ENCODE measurements around the gene MCEMP1. TPM values are rescaled to one million over a fixed set of nuclear protein-coding genes. Genes with fewer than 3 reads are reported as not detected.

Gene MCEMP1
- total RNA-seq, 1 experiment from 2014 or later, result not detected

DNA sequence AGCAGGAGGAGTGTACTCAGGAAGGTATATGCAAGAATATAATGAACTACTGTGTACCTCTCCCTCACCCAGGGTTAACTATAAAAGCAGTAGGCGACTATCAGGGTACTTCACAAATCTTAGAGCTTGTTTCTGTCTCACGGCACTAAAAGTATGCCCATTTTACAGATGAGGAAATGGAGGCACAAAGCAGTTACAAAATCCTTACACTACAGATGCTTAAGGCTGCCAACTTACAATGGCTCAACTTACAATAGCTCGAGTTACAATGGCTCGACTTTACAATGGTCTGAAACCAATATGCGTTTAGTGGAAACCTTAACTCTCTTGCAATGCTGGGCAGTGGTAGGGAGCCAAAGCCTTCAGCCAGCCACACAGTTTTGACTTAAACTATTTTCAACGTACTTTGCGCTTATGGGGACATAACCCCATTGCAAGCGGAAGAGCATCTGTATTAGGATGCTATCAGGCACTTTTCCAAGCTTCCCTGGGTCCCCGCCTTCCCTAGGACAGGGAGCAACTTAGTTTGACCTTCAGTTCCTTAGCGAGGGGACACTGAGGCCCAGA is 20.9 kb downstream of the MCEMP1 start:
- DNase-seq (ENCODE audit: low spot score), result no peak

DNA sequence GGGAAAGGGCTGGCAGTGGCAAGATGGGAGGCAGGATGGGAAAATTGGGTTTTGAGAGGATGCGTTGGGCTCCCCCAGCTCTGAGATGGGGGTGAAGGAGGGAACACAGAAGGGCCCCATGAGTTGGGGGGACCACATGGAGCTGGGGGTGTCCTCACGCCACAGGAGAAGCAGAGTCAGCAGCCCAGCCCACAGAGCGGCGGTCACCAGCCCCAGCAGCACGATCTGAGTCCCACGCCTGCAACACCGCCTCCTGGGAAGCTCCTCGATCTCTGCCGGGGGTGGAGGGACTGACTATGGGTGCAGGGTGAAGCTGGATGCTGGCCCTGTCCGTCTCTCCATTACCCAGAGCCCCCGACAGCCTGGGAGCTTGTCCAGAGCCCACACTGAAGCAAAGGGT is 21.7 kb downstream of the MCEMP1 start:
- DNase-seq (ENCODE audit: low spot score), result no peak

DNA sequence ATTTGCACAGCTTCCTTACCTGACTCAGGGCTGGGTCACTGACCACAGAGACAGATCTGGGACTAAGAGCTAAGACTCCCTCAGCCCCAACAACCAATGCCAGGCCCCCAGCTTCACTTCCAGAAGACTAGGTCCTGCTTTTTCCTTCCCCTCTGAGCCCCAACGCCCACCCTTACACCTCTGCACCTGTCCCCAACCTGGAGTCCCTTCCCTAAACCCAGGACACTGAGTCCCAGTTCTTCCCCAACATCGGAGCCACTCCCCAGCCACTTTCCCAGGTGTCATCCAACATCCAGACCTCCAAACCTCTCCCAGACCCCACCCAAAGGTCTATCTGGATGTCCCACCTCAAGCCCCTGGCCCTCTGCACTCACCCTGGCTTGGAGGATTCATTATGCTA is 22.1 kb downstream of the MCEMP1 start:
- no peak for DNase-seq (ENCODE audit: low spot score)

- peak; percentile 20 for DNase-seq (ENCODE audit: low spot score)
Measured at GRCh38 chr19:7699417-7700401, 22.8 kb downstream of the MCEMP1 start.

DNA sequence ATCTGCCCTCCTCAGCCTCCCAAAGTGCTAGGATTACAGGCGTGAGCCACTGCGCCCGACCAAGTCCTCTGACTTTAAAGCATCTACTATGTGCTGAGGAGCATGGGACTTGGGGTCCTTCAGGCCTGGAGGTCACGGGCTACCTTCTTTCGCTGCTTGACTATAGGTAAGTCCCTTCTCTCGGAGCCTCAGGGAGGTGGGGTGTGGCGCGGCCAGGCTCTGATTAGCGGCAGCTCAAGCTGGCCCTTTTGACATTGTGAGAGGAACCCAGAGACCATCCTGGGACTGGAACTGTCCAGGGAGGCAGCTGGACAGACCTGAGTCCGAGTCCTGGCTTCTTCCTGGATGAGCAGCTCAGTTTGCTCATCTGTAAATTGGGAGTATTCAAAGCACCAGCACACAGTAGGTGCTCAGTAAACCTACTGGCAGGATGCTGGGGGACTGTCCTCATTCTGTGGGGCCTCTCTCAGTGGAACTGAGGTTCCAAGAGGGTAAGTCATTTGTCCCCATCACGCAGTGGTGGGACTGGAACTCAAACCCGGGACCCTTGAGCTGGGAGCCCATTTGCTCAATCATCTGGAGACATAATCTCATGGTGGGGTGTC is 24.3 kb downstream of the MCEMP1 start:
- DNase-seq (ENCODE audit: low spot score), result no peak

- DNase-seq (ENCODE audit: low spot score), result no peak
Measured at GRCh38 chr19:7701654-7702457, 25.0 kb downstream of the MCEMP1 start, which contains the start of gene FCER2. FCER2 (minus strand) TSS chr19:7702131; CDS start chr19:7699760, 2,371 bp downstream.

GRCh38 chr19:7703332-7703731 is 26.4 kb downstream of the MCEMP1 start:
- DNase-seq (ENCODE audit: low spot score), result no peak

- no peak for DNase-seq (ENCODE audit: low spot score)
Measured at GRCh38 chr19:7704280-7705060, 27.6 kb downstream of the MCEMP1 start.

GRCh38 chr19:7705387-7706187 is 28.7 kb downstream of the MCEMP1 start:
- no peak for DNase-seq (ENCODE audit: low spot score)

GRCh38 chr19:7706188-7706954 is 29.5 kb downstream of the MCEMP1 start:
- no peak for DNase-seq (ENCODE audit: low spot score)

DNA sequence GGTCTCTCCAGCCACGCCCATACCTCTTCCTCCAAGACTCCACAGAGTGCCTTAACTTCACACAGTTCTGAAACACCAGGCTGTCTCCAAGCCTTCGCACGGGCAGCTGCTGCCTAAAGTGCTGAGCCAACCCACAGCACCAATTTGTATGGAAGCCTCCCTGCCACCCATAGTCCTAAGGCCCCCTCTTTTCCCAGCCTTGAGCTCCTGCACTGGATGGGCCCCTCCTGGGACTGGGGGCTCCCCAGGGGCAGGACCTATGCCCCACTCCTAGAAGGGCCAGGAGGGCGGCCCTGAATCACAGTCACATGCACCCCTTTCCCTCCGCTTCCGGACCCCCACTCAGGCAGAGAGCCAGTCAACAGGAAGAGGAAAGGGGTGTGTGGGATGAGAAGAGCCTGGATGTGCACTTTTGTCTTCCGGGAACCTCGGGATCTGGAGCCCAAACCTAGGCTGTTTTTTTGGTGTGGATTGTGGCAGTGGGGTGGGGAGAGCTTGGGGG is 30.1 kb downstream of the MCEMP1 start:
- DNase-seq (ENCODE audit: low spot score), result no peak

- DNase-seq (ENCODE audit: low spot score), result no peak
Measured at GRCh38 chr19:7709932-7710460, 33.1 kb downstream of the MCEMP1 start.

GRCh38 chr19:7710616-7711015 is 33.7 kb downstream of the MCEMP1 start:
- DNase-seq (ENCODE audit: low spot score), result no peak

DNA sequence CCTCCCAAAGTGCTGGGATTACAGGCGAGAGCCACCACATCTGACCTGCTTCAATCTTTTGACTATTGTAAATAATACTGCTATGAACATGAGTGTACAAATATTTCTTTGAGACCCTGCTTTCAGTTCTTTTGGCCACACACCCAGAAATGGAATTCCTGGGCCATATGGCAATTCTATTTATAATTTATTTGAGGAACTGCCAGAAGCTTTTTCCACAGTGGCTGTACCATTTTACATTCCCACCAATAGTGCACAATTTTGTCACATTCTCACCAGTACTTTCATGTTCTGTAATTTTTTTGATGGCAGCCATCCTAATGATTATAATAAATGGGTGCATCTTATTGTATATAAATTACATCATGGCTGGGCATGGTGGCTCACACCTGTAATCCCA is 38.8 kb downstream of the MCEMP1 start:
- DNase-seq (ENCODE audit: low spot score), result no peak

DNA sequence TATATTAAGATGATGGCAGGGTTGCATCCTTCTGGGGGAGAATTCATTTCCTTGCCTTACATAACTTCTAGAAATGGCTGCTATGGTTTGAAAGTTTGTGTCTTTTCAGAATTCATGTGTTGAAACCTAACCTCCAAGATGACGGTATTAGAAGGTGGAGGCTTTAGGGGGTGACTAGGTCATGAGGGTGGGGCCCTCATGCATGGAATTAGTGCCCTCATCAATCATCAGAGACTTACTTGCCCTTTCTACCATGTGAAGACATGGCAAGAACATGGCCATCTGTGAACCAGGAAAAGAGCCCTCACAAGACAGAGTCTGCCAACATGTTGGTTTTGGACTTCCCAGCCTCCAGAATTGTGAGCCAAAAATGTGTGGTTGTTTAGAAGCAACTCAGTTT is 39.9 kb downstream of the MCEMP1 start:
- DNase-seq (ENCODE audit: low spot score), result no peak

GRCh38 chr19:7718668-7719067 is 41.8 kb downstream of the MCEMP1 start:
- no peak for DNase-seq (ENCODE audit: low spot score)

GRCh38 chr19:7720351-7720750 is 43.5 kb downstream of the MCEMP1 start:
- no peak for DNase-seq (ENCODE audit: low spot score)

DNA sequence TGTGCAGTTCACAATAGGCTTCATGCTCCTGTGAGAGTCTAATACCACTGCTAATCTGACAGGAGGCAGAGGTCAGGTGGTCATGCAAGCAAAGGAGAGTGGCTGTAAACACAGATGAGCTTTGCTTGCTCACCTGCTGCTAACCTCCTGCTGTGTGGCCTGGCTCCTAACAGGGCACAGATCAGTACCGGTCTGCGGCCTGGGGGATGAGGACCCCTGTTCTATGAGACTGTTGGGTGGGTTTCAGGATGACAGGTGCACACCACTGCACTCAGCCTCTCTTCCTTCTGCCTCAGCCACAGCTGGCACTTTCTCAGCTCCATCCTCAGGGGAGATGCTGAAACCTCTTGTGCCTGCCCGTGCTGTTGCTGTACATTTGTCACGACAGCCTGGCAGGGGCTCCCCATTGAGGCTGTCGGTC is 45.4 kb downstream of the MCEMP1 start:
- no peak for DNase-seq (ENCODE audit: low spot score)

GRCh38 chr19:7725791-7726190 is 48.9 kb downstream of the MCEMP1 start:
- DNase-seq (ENCODE audit: low spot score), result no peak

Data from A172 (cell line).